Keratinocyte (primary cell): Measurements from ENCODE around the gene REX1BD. TPM values are rescaled to one million over a fixed set of nuclear protein-coding genes. Genes with fewer than 3 reads are reported as not detected.

Experiments used
- DNase-seq: peaks from one replicate; pipeline ENCODE4 v3.0.0-alpha.2; 2011; ENCODE audit warnings: low read depth, missing footprints, low spot score
- FAIRE-seq: peaks from 2 replicates; lab custom pipeline; 2011; peaks lifted over from hg19 to GRCh38; lab: Jason Lieb, UNC
- H2AFZ ChIP-seq: 2 replicates; pipeline ENCODE4 v1.6.0; 2012; ENCODE audit warnings: low read length, control low read depth, inconsistent platforms; ENCODE audit not compliant: control insufficient read depth
- H3K27ac ChIP-seq: 2 replicates; pipeline ENCODE4 v1.5.1; 2011; ENCODE audit warnings: low read length; ENCODE audit not compliant: control insufficient read depth, insufficient read depth
- H3K27me3 ChIP-seq: 3 replicates; pipeline ENCODE4 v1.6.0; 2011; ENCODE audit warnings: low read length; ENCODE audit not compliant: control insufficient read depth, insufficient read depth; ENCODE audit errors: extremely low read depth
- H3K36me3 ChIP-seq, 2 experiments: 2 replicates in 1 of 2; 3 replicates in 1 of 2; pipeline ENCODE4 v1.5.1; 2011; ENCODE audit warnings: low read length in 2 of 2, mild to moderate bottlenecking in 1 of 2; ENCODE audit not compliant: control insufficient read depth in 2 of 2, insufficient read depth in 2 of 2; ENCODE audit errors: extremely low read depth in 1 of 2
- H3K4me1 ChIP-seq: 3 replicates; pipeline ENCODE4 v1.5.1; 2011; ENCODE audit warnings: low read length; ENCODE audit not compliant: control insufficient read depth, insufficient read depth; ENCODE audit errors: extremely low read depth
- H3K4me2 ChIP-seq: 3 replicates; pipeline ENCODE4 v1.6.0; 2011; ENCODE audit warnings: low read depth, low read length; ENCODE audit not compliant: control insufficient read depth, insufficient read depth; ENCODE audit errors: extremely low read depth
- H3K4me3 ChIP-seq, 3 experiments: fragments of 200-600 bp in 1 of 3; sonication (generic) in 1 of 3; 2 replicates in 2 of 3; 3 replicates in 1 of 3; pipeline ENCODE4 v1.5.1; 2011 to 2016; ENCODE audit warnings: low read length in 3 of 3, mild to moderate bottlenecking in 3 of 3, control low read depth in 2 of 3, inconsistent platforms in 1 of 3, low read depth in 1 of 3, mixed read lengths in 1 of 3, mixed run types in 1 of 3, moderate library complexity in 1 of 3; ENCODE audit not compliant: control insufficient read depth in 2 of 3, insufficient read depth in 2 of 3; ENCODE audit errors: extremely low read depth in 1 of 3
- H3K79me2 ChIP-seq: 2 replicates; pipeline ENCODE4 v1.6.0; 2012; ENCODE audit warnings: low read length; ENCODE audit not compliant: control insufficient read depth, insufficient read depth
- H3K9ac ChIP-seq: 3 replicates; pipeline ENCODE4 v1.6.0; 2011; ENCODE audit warnings: low read length; ENCODE audit not compliant: control insufficient read depth, insufficient read depth; ENCODE audit errors: extremely low read depth
- H3K9me1 ChIP-seq: 3 replicates; pipeline ENCODE4 v1.6.0; 2011; ENCODE audit warnings: low read length; ENCODE audit not compliant: control insufficient read depth, insufficient read depth; ENCODE audit errors: extremely low read depth
- H3K9me3 ChIP-seq: 2 replicates; pipeline ENCODE4 v1.5.1; 2012; ENCODE audit warnings: low read depth, low read length; ENCODE audit not compliant: control insufficient read depth
- H4K20me1 ChIP-seq: 3 replicates; pipeline ENCODE4 v1.6.0; 2011; ENCODE audit warnings: low read length; ENCODE audit not compliant: control insufficient read depth, insufficient read depth; ENCODE audit errors: extremely low read depth
- CTCF ChIP-seq, 3 experiments: IDR thresholded peaks in 1 of 3; conservative IDR thresholded peaks in 1 of 3; optimal IDR thresholded peaks in 1 of 3; 2 replicates in 2 of 3; 3 replicates in 1 of 3; pipeline versions ENCODE3 to v1.5.1; 2011; ENCODE audit warnings: low read length in 3 of 3, mild to moderate bottlenecking in 3 of 3, moderate library complexity in 2 of 3, control low read depth in 1 of 3, inconsistent platforms in 1 of 3; ENCODE audit not compliant: insufficient read depth in 2 of 3; ENCODE audit errors: extremely low read depth in 1 of 3
- EZH2 ChIP-seq: IDR thresholded peaks from one replicate; pipeline ENCODE4 v1.6.1; 2012; ENCODE audit warnings: inconsistent platforms, mild to moderate bottlenecking, low read length, moderate library complexity
- dilution Hi-C: fragments of 300-500 bp; cut with MboI; formaldehyde crosslinking; loops from one replicate; pipeline ENCODE4 v1.7.0; 2020; ENCODE audit warnings: low sequenced_read_pairs; ENCODE audit not compliant: extremely low pct_ligation_motif_present
- polyA plus RNA-seq, 5 experiments: library from polyadenylated mRNA; depleted of rRNA in 3 of 5; stranded (reverse) in 3 of 5; stranded (forward) in 1 of 5; unstranded in 1 of 5; fragments of >200 nt; gene quantifications; 1 replicate in 1 of 5; 2 replicates in 3 of 5; 3 replicates in 1 of 5; pipeline versions ENCODE4 v1.2.1 to v1.2.3, GENCODE V29; 2011 to 2012; ENCODE audit warnings: missing spikeins in 2 of 5, low read depth in 1 of 5, low replicate concordance in 1 of 5

The REX1BD gene
- polyA plus RNA-seq, 1 donor (not counting 4 experiments of a cell fraction or from before 2014, with no cell fraction given): 31.9 TPM

- Histone ChIP-seq H2AFZ (no peak overlapping the region), H3K9me3 (no peaks in the 10 kb centered on the region), H3K4me1 (no peaks in the 10 kb centered on the region), H3K79me2 (no peaks in the 10 kb centered on the region), H3K4me2 (no peak overlapping the region), H3K27me3 (no peaks in the 10 kb centered on the region), H3K9ac (no peak overlapping the region), H3K9me1 (no peaks in the 10 kb centered on the region), H3K4me3 (no peak overlapping the region), H3K27ac (no peak overlapping the region), H3K36me3 (no peaks in the 10 kb centered on the region), H4K20me1 (no peaks in the 10 kb centered on the region)
- TF ChIP-seq CTCF (optimal IDR thresholded peaks at IDR 0.05 in 1 of 3, IDR thresholded peaks at IDR 0.05 in 1 of 3, conservative IDR thresholded peaks at IDR 0.05 in 1 of 3; ENCODE audit: extremely low read depth in 1 of 3, insufficient read depth in 2 of 3, low read length in 3 of 3) (no peak), EZH2 (no peak)
- dilution Hi-C loops: no loop called here
- FAIRE-seq: no peak
- DNase-seq: no peak
Measured at GRCh38 chr19:18620311-18620710, 31.7 kb downstream of the REX1BD start.

DNA sequence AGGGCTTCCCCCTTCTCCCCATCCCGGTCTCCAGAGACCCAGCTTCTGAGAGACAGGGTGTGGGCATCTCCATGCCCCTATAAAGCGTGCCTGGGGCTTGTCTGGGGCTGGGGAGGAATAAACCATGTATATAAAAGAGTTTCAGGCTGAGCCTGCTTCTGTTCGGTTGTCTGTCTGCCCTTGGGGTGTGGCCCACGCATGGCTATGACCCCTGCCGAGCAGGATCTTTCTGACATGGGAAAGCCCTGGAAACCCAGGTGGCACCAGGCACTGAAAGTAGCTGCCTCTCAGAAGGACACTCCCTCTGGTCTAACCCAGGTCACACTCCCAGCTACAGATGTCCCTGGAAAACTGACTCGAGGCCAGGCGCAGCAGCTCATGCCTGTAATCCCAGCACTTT lies 32.3 kb downstream of the REX1BD start:
- dilution Hi-C loops: no loop called here
- H3K4me2 ChIP-seq: no peak overlapping the region
- no peaks in the 10 kb centered on the region for H3K9me3 ChIP-seq
- no peaks in the 10 kb centered on the region for H4K20me1 ChIP-seq
- H3K9ac ChIP-seq: no peak overlapping the region
- H3K36me3 ChIP-seq: no peaks in the 10 kb centered on the region
- no peak for FAIRE-seq
- no peak for TF ChIP-seq EZH2
- no peak for TF ChIP-seq CTCF (optimal IDR thresholded peaks at IDR 0.05 in 1 of 3, IDR thresholded peaks at IDR 0.05 in 1 of 3, conservative IDR thresholded peaks at IDR 0.05 in 1 of 3; ENCODE audit: extremely low read depth in 1 of 3, insufficient read depth in 2 of 3, low read length in 3 of 3)
- H3K9me1 ChIP-seq: no peaks in the 10 kb centered on the region
- H3K27me3 ChIP-seq: no peaks in the 10 kb centered on the region
- no peaks in the 10 kb centered on the region for H3K79me2 ChIP-seq
- no peak overlapping the region for H2AFZ ChIP-seq
- H3K4me1 ChIP-seq: no peaks in the 10 kb centered on the region
- DNase-seq: no peak
- no peak overlapping the region for H3K27ac ChIP-seq
- no peak overlapping the region for H3K4me3 ChIP-seq
